LNCaP clone FGC (cell line): Measurements from ENCODE around the gene LYSMD2.
A peak's percentile ranks its signal among the peaks of the same experiment; 100 is the strongest.

Experiments
- DNase-seq: peaks from one replicate; pipeline ENCODE4 v3.0.0-alpha.2; 2011; ENCODE audit warnings: low read depth
- H3K4me3 ChIP-seq: 2 replicates; pipeline ENCODE4 v1.5.1; 2011; ENCODE audit warnings: mild to moderate bottlenecking, low read depth, low read length, control low read depth
- TF ChIP-seq, protein P1 (sequence below): IDR thresholded peaks from 2 replicates; pipeline ENCODE4 v1.5.1; 2012; ENCODE audit warnings: mild to moderate bottlenecking; ENCODE audit not compliant: control insufficient read depth, insufficient read depth; ENCODE audit errors: extremely low read depth

LYSMD2 gene

GRCh38 chr15:51687565-51687964, 49.9 kb downstream of the LYSMD2 start:
- TF ChIP-seq, protein P1, sequence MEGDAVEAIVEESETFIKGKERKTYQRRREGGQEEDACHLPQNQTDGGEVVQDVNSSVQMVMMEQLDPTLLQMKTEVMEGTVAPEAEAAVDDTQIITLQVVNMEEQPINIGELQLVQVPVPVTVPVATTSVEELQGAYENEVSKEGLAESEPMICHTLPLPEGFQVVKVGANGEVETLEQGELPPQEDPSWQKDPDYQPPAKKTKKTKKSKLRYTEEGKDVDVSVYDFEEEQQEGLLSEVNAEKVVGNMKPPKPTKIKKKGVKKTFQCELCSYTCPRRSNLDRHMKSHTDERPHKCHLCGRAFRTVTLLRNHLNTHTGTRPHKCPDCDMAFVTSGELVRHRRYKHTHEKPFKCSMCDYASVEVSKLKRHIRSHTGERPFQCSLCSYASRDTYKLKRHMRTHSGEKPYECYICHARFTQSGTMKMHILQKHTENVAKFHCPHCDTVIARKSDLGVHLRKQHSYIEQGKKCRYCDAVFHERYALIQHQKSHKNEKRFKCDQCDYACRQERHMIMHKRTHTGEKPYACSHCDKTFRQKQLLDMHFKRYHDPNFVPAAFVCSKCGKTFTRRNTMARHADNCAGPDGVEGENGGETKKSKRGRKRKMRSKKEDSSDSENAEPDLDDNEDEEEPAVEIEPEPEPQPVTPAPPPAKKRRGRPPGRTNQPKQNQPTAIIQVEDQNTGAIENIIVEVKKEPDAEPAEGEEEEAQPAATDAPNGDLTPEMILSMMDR = no peak
- DNase-seq = no peak
- no peak overlapping the region for H3K4me3 ChIP-seq

DNA sequence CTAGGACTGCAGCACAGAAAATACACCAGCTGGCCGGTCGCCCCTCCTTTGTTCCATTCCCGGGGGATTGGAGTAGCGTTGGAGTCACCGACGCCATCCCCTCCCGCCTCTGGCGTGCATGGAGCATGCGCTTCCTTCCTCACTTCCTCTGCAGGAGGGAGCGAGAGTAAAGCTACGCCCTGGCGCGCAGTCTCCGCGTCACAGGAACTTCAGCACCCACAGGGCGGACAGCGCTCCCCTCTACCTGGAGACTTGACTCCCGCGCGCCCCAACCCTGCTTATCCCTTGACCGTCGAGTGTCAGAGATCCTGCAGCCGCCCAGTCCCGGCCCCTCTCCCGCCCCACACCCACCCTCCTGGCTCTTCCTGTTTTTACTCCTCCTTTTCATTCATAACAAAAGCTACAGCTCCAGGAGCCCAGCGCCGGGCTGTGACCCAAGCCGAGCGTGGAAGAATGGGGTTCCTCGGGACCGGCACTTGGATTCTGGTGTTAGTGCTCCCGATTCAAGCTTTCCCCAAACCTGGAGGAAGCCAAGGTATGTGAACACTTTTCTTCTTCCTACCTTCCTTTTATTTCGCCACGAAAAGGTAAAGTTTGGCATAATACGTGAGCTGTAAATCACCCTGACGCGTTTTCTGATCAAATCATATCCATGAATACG, 56.0 kb downstream of the LYSMD2 start, which contains the start of gene SCG3:
Gene SCG3, plus strand, starts transcription at position 201 of the 661 bp plus-strand sequence. Its CDS starts 253 bp downstream, at position 454.
- TF ChIP-seq, protein P1 = no peak
- peak within 1 kb of the TSS; percentile 42 for H3K4me3 ChIP-seq
- DNase-seq = peak; percentile 69

- no peak for DNase-seq
- no peak overlapping the region for H3K4me3 ChIP-seq
- TF ChIP-seq, protein P1 = no peak
Measured at GRCh38 chr15:51680321-51680720, 57.1 kb downstream of the LYSMD2 start.

- no peak for DNase-seq
- H3K4me3 ChIP-seq = no peak overlapping the region
- TF ChIP-seq, protein P1 = no peak
Measured at GRCh38 chr15:51678096-51678495, 59.4 kb downstream of the LYSMD2 start.

- TF ChIP-seq, protein P1 = no peak
- no peak overlapping the region for H3K4me3 ChIP-seq
- no peak for DNase-seq
Measured at GRCh38 chr15:51677452-51677851, 60.0 kb downstream of the LYSMD2 start.

- TF ChIP-seq, protein P1 = no peak
Measured at GRCh38 chr15:51677021-51677420, 60.4 kb downstream of the LYSMD2 start.

DNA sequence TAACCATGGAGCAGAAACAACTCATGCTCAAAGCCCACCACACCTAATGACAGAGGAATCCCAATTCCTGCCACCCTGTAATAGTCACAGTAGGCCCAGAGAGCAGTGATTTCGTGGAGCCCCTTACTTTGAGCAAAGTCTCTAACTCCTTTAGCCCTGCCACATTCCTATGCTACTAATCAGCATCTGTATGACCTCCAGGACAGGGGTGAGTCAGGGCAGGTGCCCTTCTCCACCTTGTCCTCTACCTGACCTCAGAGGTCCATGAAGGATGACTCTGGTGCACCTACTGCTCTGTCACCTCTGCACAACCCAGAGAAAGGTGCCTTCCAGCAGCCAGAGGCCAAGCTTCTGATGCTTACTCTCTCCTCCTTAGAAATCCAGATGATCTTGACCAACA, 62.2 kb downstream of the LYSMD2 start:
- no peak overlapping the region for H3K4me3 ChIP-seq
- TF ChIP-seq, protein P1 = no peak
- no peak for DNase-seq

More at GRCh38 chr15:51677021-51677420, 60.4 kb downstream of the LYSMD2 start:
- no peak for DNase-seq
- H3K4me3 ChIP-seq = no peak overlapping the region
